Measurements from ENCODE around the gene CBARP. TPM values are rescaled to one million over a fixed set of nuclear protein-coding genes. Genes with fewer than 3 reads are reported as not detected.
"Not testable (repeated sequence)": the region's sequence is repeated elsewhere in the genome, so short reads cannot be mapped to it uniquely, and the experiment has no call there.

Gene CBARP
- total RNA-seq, 1 donor from 2014 or later = 3.5 TPM

GRCh38 chr19:1206150-1206863 lies 31.5 kb downstream of the CBARP start:
- peak overlapping the region; percentile 91 for H3K4me3 Mint-ChIP-seq (ENCODE audit: low read depth)
- peaks cover 16% of the 10 kb centered on the region for H3K4me1 Mint-ChIP-seq (ENCODE audit: low read depth)
- peak overlapping the region; percentile 77 for H3K27ac Mint-ChIP-seq
- H3K36me3 Mint-ChIP-seq (ENCODE audit: low read depth) = peaks cover 30% of the 10 kb centered on the region
- intact Hi-C loops (cut with micrococcal nuclease) = no loop called here
- H3K9me3 Mint-ChIP-seq = no peaks in the 10 kb centered on the region
- no peaks in the 10 kb centered on the region for H3K27me3 Mint-ChIP-seq (ENCODE audit: low read depth)
- DNase-seq (ENCODE audit: low spot score) = no peak

- Mint-ChIP-seq H3K27ac (peak within 1 kb of the TSS; percentile 77), H3K4me3 (ENCODE audit: low read depth) (peak within 1 kb of the TSS; percentile 91), H3K4me1 (ENCODE audit: low read depth) (peaks cover 16% of the 10 kb centered on the region), H3K27me3 (ENCODE audit: low read depth) (no peaks in the 10 kb centered on the region), H3K9me3 (no peaks in the 10 kb centered on the region), H3K36me3 (ENCODE audit: low read depth) (peaks cover 26% of the 10 kb centered on the region)
- intact Hi-C loops (cut with micrococcal nuclease) = no loop called here
- DNase-seq (ENCODE audit: low spot score) = peak; percentile 100
These were observed 32.4 kb downstream of the CBARP start, which contains the start of gene STK11 for GRCh38 chr19:1205114-1206099. Gene STK11, plus strand, starts transcription at chr19:1205778. Its CDS starts 1,136 bp downstream, at chr19:1206914.

GRCh38 chr19:1200614-1201013 lies 37.2 kb downstream of the CBARP start:
- peaks cover 12% of the 10 kb centered on the region for H3K4me1 Mint-ChIP-seq (ENCODE audit: low read depth)
- DNase-seq (ENCODE audit: low spot score); H3K27me3 Mint-ChIP-seq (ENCODE audit: low read depth); H3K27ac Mint-ChIP-seq; H3K36me3 Mint-ChIP-seq (ENCODE audit: low read depth); H3K9me3 Mint-ChIP-seq; intact Hi-C loops (cut with micrococcal nuclease); H3K4me3 Mint-ChIP-seq (ENCODE audit: low read depth): not testable (repeated sequence)

GRCh38 chr19:1199531-1199930 lies 38.3 kb downstream of the CBARP start:
- Mint-ChIP-seq H3K9me3 (no peaks in the 10 kb centered on the region), H3K36me3 (ENCODE audit: low read depth) (no peaks in the 10 kb centered on the region), H3K27me3 (ENCODE audit: low read depth) (no peaks in the 10 kb centered on the region), H3K4me1 (ENCODE audit: low read depth) (peaks cover 12% of the 10 kb centered on the region), H3K27ac (no peak overlapping the region), H3K4me3 (ENCODE audit: low read depth) (no peak overlapping the region)
- intact Hi-C loops (cut with micrococcal nuclease) = no loop called here
- DNase-seq (ENCODE audit: low spot score) = no peak

GRCh38 chr19:1189419-1189818 lies 48.4 kb downstream of the CBARP start:
- Mint-ChIP-seq H3K4me1 (ENCODE audit: low read depth) (peaks cover 16% of the 10 kb centered on the region), H3K27ac (peak overlapping the region; percentile 51), H3K27me3 (ENCODE audit: low read depth) (no peaks in the 10 kb centered on the region), H3K9me3 (no peaks in the 10 kb centered on the region), H3K4me3 (ENCODE audit: low read depth) (no peak overlapping the region), H3K36me3 (ENCODE audit: low read depth) (no peaks in the 10 kb centered on the region)
- peak; percentile 25 for DNase-seq (ENCODE audit: low spot score)
- intact Hi-C loops (cut with micrococcal nuclease) = no loop called here

GRCh38 chr19:1183543-1184172 lies 54.1 kb downstream of the CBARP start:
- Mint-ChIP-seq H3K4me3 (ENCODE audit: low read depth) (no peak overlapping the region), H3K27ac (no peak overlapping the region)

GRCh38 chr19:1182727-1183126 lies 55.1 kb downstream of the CBARP start:
- no peak for DNase-seq (ENCODE audit: low spot score)
- peaks cover 4% of the 10 kb centered on the region for H3K27me3 Mint-ChIP-seq (ENCODE audit: low read depth)
- no peak overlapping the region for H3K4me3 Mint-ChIP-seq (ENCODE audit: low read depth)
- no peaks in the 10 kb centered on the region for H3K36me3 Mint-ChIP-seq (ENCODE audit: low read depth)
- no peak overlapping the region for H3K27ac Mint-ChIP-seq
- no peaks in the 10 kb centered on the region for H3K9me3 Mint-ChIP-seq
- H3K4me1 Mint-ChIP-seq (ENCODE audit: low read depth) = peaks cover 6% of the 10 kb centered on the region
- intact Hi-C loops (cut with micrococcal nuclease) = no loop called here

More at GRCh38 chr19:1183543-1184172, 54.1 kb downstream of the CBARP start:
- Mint-ChIP-seq H3K27me3 (ENCODE audit: low read depth) (peaks cover 3% of the 10 kb centered on the region), H3K36me3 (ENCODE audit: low read depth) (no peaks in the 10 kb centered on the region), H3K4me1 (ENCODE audit: low read depth) (peaks cover 6% of the 10 kb centered on the region), H3K9me3 (no peaks in the 10 kb centered on the region)
- intact Hi-C loops (cut with micrococcal nuclease) = no loop called here
- DNase-seq (ENCODE audit: low spot score) = no peak

GRCh38 chr19:1182068-1182467 lies 55.7 kb downstream of the CBARP start:
- H3K27ac Mint-ChIP-seq = no peak overlapping the region
- no peak overlapping the region for H3K4me3 Mint-ChIP-seq (ENCODE audit: low read depth)
- peaks cover 6% of the 10 kb centered on the region for H3K4me1 Mint-ChIP-seq (ENCODE audit: low read depth)
- H3K27me3 Mint-ChIP-seq (ENCODE audit: low read depth) = peaks cover 4% of the 10 kb centered on the region
- no peaks in the 10 kb centered on the region for H3K9me3 Mint-ChIP-seq
- intact Hi-C loops (cut with micrococcal nuclease) = no loop called here
- H3K36me3 Mint-ChIP-seq (ENCODE audit: low read depth) = no peaks in the 10 kb centered on the region
- no peak for DNase-seq (ENCODE audit: low spot score)

GRCh38 chr19:1181606-1182005 lies 56.2 kb downstream of the CBARP start:
- Mint-ChIP-seq H3K9me3 (no peaks in the 10 kb centered on the region), H3K4me1 (ENCODE audit: low read depth) (peaks cover 6% of the 10 kb centered on the region), H3K27ac (no peak overlapping the region), H3K27me3 (ENCODE audit: low read depth) (peaks cover 4% of the 10 kb centered on the region), H3K36me3 (ENCODE audit: low read depth) (no peaks in the 10 kb centered on the region), H3K4me3 (ENCODE audit: low read depth) (no peak overlapping the region)
- intact Hi-C loops (cut with micrococcal nuclease) = no loop called here
- DNase-seq (ENCODE audit: low spot score) = no peak

Other genes starting within 250 kb of the CBARP start
- 0.11 TPM in 1 of 2 replicates, not detected in the other for gene GRIN3B, start 237.6 kb downstream of the CBARP start, total RNA-seq
- gene TMEM259, start 216.9 kb downstream of the CBARP start, total RNA-seq = 137 and 138 TPM in 2 replicates
- not detected in 2 replicates for gene RNU6-2, start 216.5 kb downstream of the CBARP start, total RNA-seq
- gene CNN2, start 211.4 kb downstream of the CBARP start, total RNA-seq = 160 and 163 TPM in 2 replicates
- 17.2 and 19.6 TPM in 2 replicates for gene ABCA7, start 197.9 kb downstream of the CBARP start, total RNA-seq
- gene ARHGAP45, start 170.8 kb downstream of the CBARP start, total RNA-seq = 158 TPM in 2 replicates
- gene POLR2E, start 142.6 kb downstream of the CBARP start, total RNA-seq = 260 and 272 TPM in 2 replicates
- 257 TPM in 2 replicates for gene GPX4, start 134.0 kb downstream of the CBARP start, total RNA-seq
- 82.8 and 87.0 TPM in 2 replicates for gene SBNO2, start 63.7 kb downstream of the CBARP start, total RNA-seq
- gene STK11, start 32.2 kb downstream of the CBARP start, total RNA-seq = 65.7 and 71.1 TPM in 2 replicates
- 233 and 240 TPM in 2 replicates for gene ATP5F1D, start 3.7 kb upstream of the CBARP start, total RNA-seq
- gene MIDN, start 10.6 kb upstream of the CBARP start, total RNA-seq = 84.7 and 85.4 TPM in 2 replicates
- 214 and 226 TPM in 2 replicates for gene CIRBP, start 31.3 kb upstream of the CBARP start, total RNA-seq
- gene FAM174C, start 37.5 kb upstream of the CBARP start, total RNA-seq = 91.7 and 99.4 TPM in 2 replicates
- not detected in 2 replicates for gene EFNA2, start 47.9 kb upstream of the CBARP start, total RNA-seq
- 88.7 and 104 TPM in 2 replicates for gene NDUFS7, start 145.9 kb upstream of the CBARP start, total RNA-seq
- gene GAMT, start 163.5 kb upstream of the CBARP start, total RNA-seq = 30.6 and 33.9 TPM in 2 replicates
- gene DAZAP1, start 169.6 kb upstream of the CBARP start, total RNA-seq = 282 and 290 TPM in 2 replicates
- 1,450 and 1,471 TPM in 2 replicates for gene RPS15, start 200.4 kb upstream of the CBARP start, total RNA-seq
- 0.07 and 0.21 TPM in 2 replicates for gene APC2, start 212.1 kb upstream of the CBARP start, total RNA-seq
- 33.0 and 37.9 TPM in 2 replicates for gene C19orf25, start 241.2 kb upstream of the CBARP start, total RNA-seq

All from activated T-helper 2 cell treated with anti-CD3 and anti-CD28 coated beads, Interferon-gamma antibody, Interleukin-2, Interleukin-4, amounts not matched to agents 10 μg/mL and 5 μg/mL and 100 μg/mL, durations not matched to agents 14 hours and 24 hours and 36 hours (primary cell).